ENCODE results near the gene LTC4S.

GRCh38 chr5:179816401-179816795 is 22.6 kb downstream of the LTC4S start:
- TF ChIP-seq PATZ1 (CRISPR knock-in tag; IDR thresholded peaks at IDR 0.05; ENCODE audit: borderline replicate concordance) (no peak), RARB (CRISPR knock-in tag; IDR thresholded peaks at IDR 0.05) (no peak), CSDC2 (CRISPR knock-in tag; IDR thresholded peaks at IDR 0.05) (no peak), BACH2 (CRISPR knock-in tag; IDR thresholded peaks at IDR 0.05; ENCODE audit: borderline replicate concordance) (no peak), ARNTL (CRISPR knock-in tag; IDR thresholded peaks at IDR 0.05; ENCODE audit: borderline replicate concordance, low read depth) (no peak), CREB5 (CRISPR knock-in tag; IDR thresholded peaks at IDR 0.05; ENCODE audit: low read depth) (no peak), ZFP3 (CRISPR knock-in tag; IDR thresholded peaks at IDR 0.05) (no peak)

All from SK-N-SH treated with all-trans-retinoic acid at 6 μM for 48 hours (cell line).